OCI-LY7 (cell line): ENCODE data around the gene PITPNM1.

Source experiments
- EZH2phosphoT487 ChIP-seq: fragments of 200-600 bp; sonication (generic); IDR thresholded peaks from 2 replicates; pipeline ENCODE4 v1.6.1; 2018; ENCODE audit warnings: low read depth, borderline replicate concordance, mild to moderate bottlenecking, mixed run types, antibody characterized with exemption, low read length, moderate library complexity, mixed read lengths
- TF ChIP-seq, protein P1 (sequence below): fragments of 200-600 bp; sonication (generic); conservative IDR thresholded peaks from 2 replicates; pipeline ENCODE4 v1.5.1; 2014; ENCODE audit warnings: mild to moderate bottlenecking, antibody characterized with exemption, low read length, moderate library complexity, mixed read lengths

GRCh38 chr11:67472882-67473281 is 32.3 kb downstream of the PITPNM1 start:
- TF ChIP-seq, protein P1, sequence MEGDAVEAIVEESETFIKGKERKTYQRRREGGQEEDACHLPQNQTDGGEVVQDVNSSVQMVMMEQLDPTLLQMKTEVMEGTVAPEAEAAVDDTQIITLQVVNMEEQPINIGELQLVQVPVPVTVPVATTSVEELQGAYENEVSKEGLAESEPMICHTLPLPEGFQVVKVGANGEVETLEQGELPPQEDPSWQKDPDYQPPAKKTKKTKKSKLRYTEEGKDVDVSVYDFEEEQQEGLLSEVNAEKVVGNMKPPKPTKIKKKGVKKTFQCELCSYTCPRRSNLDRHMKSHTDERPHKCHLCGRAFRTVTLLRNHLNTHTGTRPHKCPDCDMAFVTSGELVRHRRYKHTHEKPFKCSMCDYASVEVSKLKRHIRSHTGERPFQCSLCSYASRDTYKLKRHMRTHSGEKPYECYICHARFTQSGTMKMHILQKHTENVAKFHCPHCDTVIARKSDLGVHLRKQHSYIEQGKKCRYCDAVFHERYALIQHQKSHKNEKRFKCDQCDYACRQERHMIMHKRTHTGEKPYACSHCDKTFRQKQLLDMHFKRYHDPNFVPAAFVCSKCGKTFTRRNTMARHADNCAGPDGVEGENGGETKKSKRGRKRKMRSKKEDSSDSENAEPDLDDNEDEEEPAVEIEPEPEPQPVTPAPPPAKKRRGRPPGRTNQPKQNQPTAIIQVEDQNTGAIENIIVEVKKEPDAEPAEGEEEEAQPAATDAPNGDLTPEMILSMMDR = no peak
- no peak for TF ChIP-seq EZH2phosphoT487
